Stomach (tissue), 9 donors: Measurements from ENCODE around the gene RIMS1. TPM values are rescaled to one million over a fixed set of nuclear protein-coding genes. Genes with fewer than 3 reads are reported as not detected.

ENCODE experiments used
- DNase-seq, 2 donors: peaks; one replicate each; pipeline versions ENCODE4 v3.0.0 to v3.0.0-alpha.2; 2013 to 2019
- H3K27ac ChIP-seq, 5 donors: fragments of 200-600 bp in 4 of 5; sonication (generic) in 4 of 5; one replicate each; pipeline ENCODE4 v1.5.1; 2013 to 2019; ENCODE audit warnings: mild to moderate bottlenecking in 1 of 5, moderate library complexity in 1 of 5
- H3K27me3 ChIP-seq, 3 donors: fragments of 200-600 bp; sonication (generic); one replicate each; pipeline ENCODE4 v1.5.1; 2017 to 2019; ENCODE audit warnings: mixed run types in 1 of 3
- H3K36me3 ChIP-seq, 4 donors: fragments of 200-600 bp; sonication (generic); 1 replicate in 3 of 4; 2 replicates in 1 of 4; pipeline ENCODE4 v1.5.1; 2016 to 2019
- H3K4me1 ChIP-seq, 4 donors: fragments of 200-600 bp; sonication (generic); one replicate each; pipeline ENCODE4 v1.5.1; 2016 to 2019
- H3K4me3 ChIP-seq, 4 donors: fragments of 200-600 bp; sonication (generic) in 3 of 4; one replicate each; pipeline ENCODE4 v1.5.1; 2016 to 2019; ENCODE audit warnings: mild to moderate bottlenecking in 1 of 4
- H3K9me3 ChIP-seq, 4 donors: fragments of 200-600 bp; sonication (generic); one replicate each; pipeline ENCODE4 v1.5.1; 2016 to 2019
- CTCF ChIP-seq, 7 experiments: fragments of 450-650 bp in 4 of 7; fragments of 200-600 bp in 3 of 7; sonication (generic) in 3 of 7; IDR thresholded peaks; one replicate each; pipeline ENCODE4 v1.5.1; 2016 to 2019; ENCODE audit warnings: antibody characterized with exemption in 7 of 7, control low read depth in 2 of 7, mild to moderate bottlenecking in 1 of 7
- EP300 ChIP-seq: sonication (generic); formaldehyde crosslinking; IDR thresholded peaks from one replicate; pipeline ENCODE4 v1.6.1; 2017; ENCODE audit warnings: antibody characterized with exemption
- POLR2A ChIP-seq, 4 donors: fragments of 450-650 bp; IDR thresholded peaks; one replicate each; pipeline ENCODE4 v1.6.1; 2016; ENCODE audit warnings: antibody characterized with exemption in 4 of 4, control low read depth in 2 of 4, mild to moderate bottlenecking in 1 of 4, moderate library complexity in 1 of 4
- POLR2AphosphoS5 ChIP-seq, 3 donors: sonication (generic); formaldehyde crosslinking; IDR thresholded peaks; one replicate each; pipeline ENCODE4 v1.6.1; 2016; ENCODE audit warnings: antibody characterized with exemption in 3 of 3
- WGBS, 5 donors: extraction: QIAGEN DNeasy Blood & Tissue Kit in 3 of 5; methylation state at CpG; one replicate each; pipeline versions ENCODE4 v1.1.5 to v1.1.7; 2013 to 2018; 5-methylcytosine and 5-hydroxymethylcytosine counted together
- intact Hi-C: fragments of 100-400 bp; cut with DNase I; formaldehyde crosslinking; loops from one replicate; pipeline ENCODE4 v1.15.1; 2023; ENCODE audit warnings: low total_unique reads
- polyA plus RNA-seq, 3 donors: library from polyadenylated mRNA; stranded (reverse); fragments of 200-250 nt; gene quantifications; one replicate each; pipeline ENCODE4 v1.2.3, GENCODE V29; 2013
- total RNA-seq, 5 donors: library from RNA; depleted of rRNA; stranded (reverse); fragments of >200 nt; gene quantifications; one replicate each; pipeline versions ENCODE4 v1.1.0 to v1.2.3, GENCODE V29; 2014 to 2016
- donor health status: healthy with polysubstance abuse.
- donor health status: Bipolar disorder and iron deficiency.
- donor health status: healthy.

Gene RIMS1
- total and polyA plus RNA-seq, 8 donors: 0.13 to 45.2 (median 5.1) TPM

- no peak for DNase-seq
- intact Hi-C loops: no loop called here
- no peaks in the 10 kb centered on the region for H3K36me3 ChIP-seq
- H3K9me3 ChIP-seq: no peaks in the 10 kb centered on the region
- H3K4me3 ChIP-seq: no peak overlapping the region
- H3K4me1 ChIP-seq: no peaks in the 10 kb centered on the region
- TF ChIP-seq POLR2A (IDR thresholded peaks at IDR 0.05): no peak
- no peak for TF ChIP-seq POLR2AphosphoS5 (IDR thresholded peaks at IDR 0.05)
- no peak for TF ChIP-seq CTCF (IDR thresholded peaks at IDR 0.05)
- TF ChIP-seq EP300: no peak
- no peak overlapping the region for H3K27ac ChIP-seq
- no peaks in the 10 kb centered on the region for H3K27me3 ChIP-seq
These were observed 7.3 kb upstream of the RIMS1 start for GRCh38 chr6:71879016-71879415.

- peak in 1 of 2 donors; percentile 15 for DNase-seq
- H3K9me3 ChIP-seq: no peaks in the 10 kb centered on the region
- TF ChIP-seq EP300 (no peak), POLR2AphosphoS5 (IDR thresholded peaks at IDR 0.05) (no peak), POLR2A (IDR thresholded peaks at IDR 0.05) (no peak), CTCF (IDR thresholded peaks at IDR 0.05) (no peak)
- H3K27me3 ChIP-seq: peaks cover 6 to 46% (median 29%) of the 10 kb centered on the region in 3 donors
- H3K4me3 ChIP-seq: peak overlapping the region; percentile 38 to 49 (median 46)
- no peaks in the 10 kb centered on the region for H3K36me3 ChIP-seq
- intact Hi-C loops: no loop called here
- no peak overlapping the region for H3K27ac ChIP-seq
- WGBS, 5 donors: 4 to 10% (median 6%) methylated on average over 28 to 29 of the region's 29 CpGs
- H3K4me1 ChIP-seq: peaks cover 7 to 12% (median 10%) of the 10 kb centered on the region in 4 donors
These were observed 825 bp downstream of the RIMS1 start for GRCh38 chr6:71887006-71887743.

GRCh38 chr6:71887744-71888230 lies 1.4 kb downstream of the RIMS1 start:
- Histone ChIP-seq H3K4me3 (no peak overlapping the region), H3K36me3 (no peaks in the 10 kb centered on the region), H3K27me3 (peaks cover 6 to 46% (median 29%) of the 10 kb centered on the region in 3 donors), H3K4me1 (peaks cover 7 to 12% (median 10%) of the 10 kb centered on the region in 4 donors), H3K9me3 (no peaks in the 10 kb centered on the region), H3K27ac (no peak overlapping the region)
- intact Hi-C loops: no loop called here
- WGBS, 5 donors: 88 to 100% (median 88%) methylated on average over 2 of the region's 2 CpGs
- TF ChIP-seq POLR2AphosphoS5 (IDR thresholded peaks at IDR 0.05): no peak
- TF ChIP-seq POLR2A (IDR thresholded peaks at IDR 0.05): no peak
- TF ChIP-seq CTCF (IDR thresholded peaks at IDR 0.05): no peak
- no peak for DNase-seq

GRCh38 chr6:71888756-71889340 lies 2.5 kb downstream of the RIMS1 start:
- no peak for DNase-seq
- TF ChIP-seq POLR2A (IDR thresholded peaks at IDR 0.05): no peak
- no peak for TF ChIP-seq EP300
- TF ChIP-seq POLR2AphosphoS5 (IDR thresholded peaks at IDR 0.05): no peak
- TF ChIP-seq CTCF (IDR thresholded peaks at IDR 0.05): no peak
- H3K36me3 ChIP-seq: no peaks in the 10 kb centered on the region
- no peak overlapping the region for H3K27ac ChIP-seq
- 61 to 63% (median 62%) methylated on average over 6 to 7 of the region's 7 CpGs for WGBS, 5 donors
- H3K4me1 ChIP-seq: peaks cover 7 to 12% (median 10%) of the 10 kb centered on the region in 4 donors
- no peaks in the 10 kb centered on the region for H3K9me3 ChIP-seq
- H3K27me3 ChIP-seq: peaks cover 6 to 46% (median 29%) of the 10 kb centered on the region in 3 donors
- intact Hi-C loops: no loop called here
- no peak overlapping the region for H3K4me3 ChIP-seq
